Neural cell (in vitro differentiated cells): ENCODE data around the gene DCX. TPM values are rescaled to one million over a fixed set of nuclear protein-coding genes. Genes with fewer than 3 reads are reported as not detected.
A peak's percentile ranks its signal among the peaks of the same experiment; 100 is the strongest.

Experiments
- H2AFZ ChIP-seq: fragments of 200-600, 300-800 bp; sonication (generic), shearing (Covaris generic); 2 replicates; pipeline ENCODE4 v1.6.0; 2014; ENCODE audit warnings: low read depth, mild to moderate bottlenecking, antibody characterized with exemption, low read length, moderate library complexity
- H3F3A ChIP-seq: fragments of 200-600 bp; shearing (Covaris generic); 2 replicates; pipeline ENCODE4 v1.6.1; 2016; ENCODE audit warnings: mild to moderate bottlenecking, moderate library complexity, mixed read lengths, antibody characterized with exemption, low read length; ENCODE audit not compliant: insufficient read depth, poor library complexity, severe bottlenecking
- H3K27ac ChIP-seq: fragments of 200-600, 300-800 bp; sonication (generic), shearing (Covaris generic); 2 replicates; pipeline ENCODE4 v1.5.1; 2014; ENCODE audit warnings: mild to moderate bottlenecking, low read length, moderate library complexity
- H3K27me3 ChIP-seq: fragments of 300-800, 200-600 bp; sonication (generic), shearing (Covaris generic); 2 replicates; pipeline ENCODE4 v1.6.0; 2014; ENCODE audit warnings: mild to moderate bottlenecking, low read depth, low read length, moderate library complexity; ENCODE audit not compliant: insufficient read depth
- H3K36me3 ChIP-seq: fragments of 300-800, 200-600 bp; sonication (generic), shearing (Covaris generic); 2 replicates; pipeline ENCODE4 v1.5.1; 2014; ENCODE audit warnings: mild to moderate bottlenecking, antibody characterized with exemption, low read length, moderate library complexity; ENCODE audit not compliant: insufficient read depth
- H3K4me2 ChIP-seq: fragments of 300-800, 200-600 bp; sonication (generic), shearing (Covaris generic); 2 replicates; pipeline ENCODE4 v1.6.0; 2014; ENCODE audit warnings: mild to moderate bottlenecking, low read length
- H3K4me3 ChIP-seq: fragments of 300-800, 200-600 bp; sonication (generic), shearing (Covaris generic); 2 replicates; pipeline ENCODE4 v1.5.1; 2014; ENCODE audit warnings: mild to moderate bottlenecking, low read length, moderate library complexity
- H3K79me2 ChIP-seq: fragments of 200-600 bp; shearing (Covaris generic); replicated peaks from 2 replicates; pipeline ENCODE4 v1.6.0; 2014; ENCODE audit warnings: mild to moderate bottlenecking, low read length, moderate library complexity; ENCODE audit not compliant: insufficient read depth
- H3K9ac ChIP-seq: fragments of 300-800, 200-600 bp; sonication (generic), shearing (Covaris generic); 2 replicates; pipeline ENCODE4 v1.6.1; 2016; ENCODE audit warnings: mild to moderate bottlenecking, low read length, mixed read lengths
- H3K9me2 ChIP-seq: fragments of 200-600 bp; shearing (Covaris generic); 2 replicates; pipeline ENCODE4 v1.6.1; 2016; ENCODE audit warnings: mild to moderate bottlenecking, low read length, mixed read lengths; ENCODE audit not compliant: insufficient read depth
- H3K9me3 ChIP-seq: fragments of 200-600, 300-800 bp; sonication (generic), shearing (Covaris generic); 2 replicates; pipeline ENCODE4 v1.6.1; 2016; ENCODE audit warnings: mild to moderate bottlenecking, mixed run types, low read length, moderate library complexity, mixed read lengths
- H4K20me1 ChIP-seq: fragments of 200-600 bp; shearing (Covaris generic); 2 replicates; pipeline ENCODE4 v1.6.1; 2016; ENCODE audit warnings: mild to moderate bottlenecking, mixed run types; ENCODE audit not compliant: insufficient read depth
- EP300 ChIP-seq: fragments of 450-650 bp; conservative IDR thresholded peaks from 2 replicates; pipeline ENCODE4 v1.6.1; 2014; ENCODE audit warnings: antibody characterized with exemption, mild to moderate bottlenecking, moderate library complexity; ENCODE audit not compliant: poor library complexity, severe bottlenecking
- EZH2 ChIP-seq: fragments of 200-600, 300-800 bp; shearing (Covaris generic), sonication (generic); IDR thresholded peaks from 2 replicates; pipeline ENCODE4 v1.6.1; 2014; ENCODE audit warnings: antibody characterized with exemption, low read length, borderline replicate concordance, mild to moderate bottlenecking; ENCODE audit not compliant: insufficient read depth, poor library complexity, severe bottlenecking
- MXI1 ChIP-seq: fragments of 450-650 bp; conservative IDR thresholded peaks from 2 replicates; pipeline ENCODE4 v1.6.1; 2014; ENCODE audit warnings: antibody characterized with exemption, mild to moderate bottlenecking; ENCODE audit not compliant: poor library complexity, severe bottlenecking
- RAD21 ChIP-seq: fragments of 450-650 bp; conservative IDR thresholded peaks from 2 replicates; pipeline ENCODE4 v1.6.1; 2014; ENCODE audit warnings: antibody characterized with exemption, mild to moderate bottlenecking, moderate library complexity
- SMC3 ChIP-seq: fragments of 450-650 bp; conservative IDR thresholded peaks from 2 replicates; pipeline ENCODE4 v1.6.1; 2014; ENCODE audit warnings: antibody characterized with exemption, mild to moderate bottlenecking, moderate library complexity; ENCODE audit not compliant: poor library complexity
- TAF1 ChIP-seq: IDR thresholded peaks from 2 replicates; pipeline ENCODE4 v1.6.1; 2012; ENCODE audit warnings: low read depth
- polyA plus RNA-seq: library from polyadenylated mRNA; depleted of rRNA; stranded (reverse); fragments of >200 nt; gene quantifications from 2 replicates; pipeline ENCODE4 v1.2.3, GENCODE V29; 2014
- TF ChIP-seq, protein P1 (sequence below): IDR thresholded peaks from 2 replicates; pipeline ENCODE4 v1.6.1; 2012; ENCODE audit warnings: borderline replicate concordance
- TF ChIP-seq, protein P2 (sequence below): fragments of 450-650 bp; IDR thresholded peaks from 2 replicates; pipeline ENCODE4 v1.5.1; 2014; ENCODE audit warnings: antibody characterized with exemption, mild to moderate bottlenecking, moderate library complexity; ENCODE audit not compliant: poor library complexity, severe bottlenecking

Gene DCX
- polyA plus RNA-seq, 1 donor from 2014 or later = 180 TPM

DNA sequence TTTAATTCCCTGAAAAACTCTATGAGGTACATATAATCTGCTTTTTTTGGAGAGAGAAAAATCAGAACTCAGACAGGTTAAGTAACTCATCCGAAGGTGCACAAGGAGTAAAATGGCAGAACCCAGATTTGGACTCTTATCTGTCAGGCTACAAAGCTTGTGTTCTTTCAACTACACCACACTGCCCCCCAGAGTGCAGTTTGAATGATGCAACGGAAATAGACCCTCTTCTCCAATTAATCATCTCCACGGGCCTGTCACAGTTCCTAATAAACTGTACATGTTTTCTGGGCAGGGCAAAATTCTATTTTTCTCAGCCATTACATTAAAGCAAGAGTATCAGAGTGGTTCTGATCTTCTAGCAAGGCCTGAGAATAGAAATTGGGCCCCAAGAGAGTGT lies 35.3 kb upstream of the DCX start:
- Histone ChIP-seq H3F3A (no peaks in the 10 kb centered on the region), H3K27me3 (no peaks in the 10 kb centered on the region), H3K9me3 (no peaks in the 10 kb centered on the region), H4K20me1 (no peaks in the 10 kb centered on the region), H3K36me3 (no peaks in the 10 kb centered on the region), H3K9me2 (no peaks in the 10 kb centered on the region), H3K9ac (no peak overlapping the region), H3K79me2 (no peaks in the 10 kb centered on the region), H3K4me3 (no peak overlapping the region), H2AFZ (no peak overlapping the region), H3K4me2 (no peak overlapping the region), H3K27ac (no peak overlapping the region)
- TF ChIP-seq SMC3 = peak; percentile 52
- TF ChIP-seq, protein P1, sequence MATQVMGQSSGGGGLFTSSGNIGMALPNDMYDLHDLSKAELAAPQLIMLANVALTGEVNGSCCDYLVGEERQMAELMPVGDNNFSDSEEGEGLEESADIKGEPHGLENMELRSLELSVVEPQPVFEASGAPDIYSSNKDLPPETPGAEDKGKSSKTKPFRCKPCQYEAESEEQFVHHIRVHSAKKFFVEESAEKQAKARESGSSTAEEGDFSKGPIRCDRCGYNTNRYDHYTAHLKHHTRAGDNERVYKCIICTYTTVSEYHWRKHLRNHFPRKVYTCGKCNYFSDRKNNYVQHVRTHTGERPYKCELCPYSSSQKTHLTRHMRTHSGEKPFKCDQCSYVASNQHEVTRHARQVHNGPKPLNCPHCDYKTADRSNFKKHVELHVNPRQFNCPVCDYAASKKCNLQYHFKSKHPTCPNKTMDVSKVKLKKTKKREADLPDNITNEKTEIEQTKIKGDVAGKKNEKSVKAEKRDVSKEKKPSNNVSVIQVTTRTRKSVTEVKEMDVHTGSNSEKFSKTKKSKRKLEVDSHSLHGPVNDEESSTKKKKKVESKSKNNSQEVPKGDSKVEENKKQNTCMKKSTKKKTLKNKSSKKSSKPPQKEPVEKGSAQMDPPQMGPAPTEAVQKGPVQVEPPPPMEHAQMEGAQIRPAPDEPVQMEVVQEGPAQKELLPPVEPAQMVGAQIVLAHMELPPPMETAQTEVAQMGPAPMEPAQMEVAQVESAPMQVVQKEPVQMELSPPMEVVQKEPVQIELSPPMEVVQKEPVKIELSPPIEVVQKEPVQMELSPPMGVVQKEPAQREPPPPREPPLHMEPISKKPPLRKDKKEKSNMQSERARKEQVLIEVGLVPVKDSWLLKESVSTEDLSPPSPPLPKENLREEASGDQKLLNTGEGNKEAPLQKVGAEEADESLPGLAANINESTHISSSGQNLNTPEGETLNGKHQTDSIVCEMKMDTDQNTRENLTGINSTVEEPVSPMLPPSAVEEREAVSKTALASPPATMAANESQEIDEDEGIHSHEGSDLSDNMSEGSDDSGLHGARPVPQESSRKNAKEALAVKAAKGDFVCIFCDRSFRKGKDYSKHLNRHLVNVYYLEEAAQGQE = no peak
- TF ChIP-seq MXI1 = no peak
- TF ChIP-seq, protein P2, sequence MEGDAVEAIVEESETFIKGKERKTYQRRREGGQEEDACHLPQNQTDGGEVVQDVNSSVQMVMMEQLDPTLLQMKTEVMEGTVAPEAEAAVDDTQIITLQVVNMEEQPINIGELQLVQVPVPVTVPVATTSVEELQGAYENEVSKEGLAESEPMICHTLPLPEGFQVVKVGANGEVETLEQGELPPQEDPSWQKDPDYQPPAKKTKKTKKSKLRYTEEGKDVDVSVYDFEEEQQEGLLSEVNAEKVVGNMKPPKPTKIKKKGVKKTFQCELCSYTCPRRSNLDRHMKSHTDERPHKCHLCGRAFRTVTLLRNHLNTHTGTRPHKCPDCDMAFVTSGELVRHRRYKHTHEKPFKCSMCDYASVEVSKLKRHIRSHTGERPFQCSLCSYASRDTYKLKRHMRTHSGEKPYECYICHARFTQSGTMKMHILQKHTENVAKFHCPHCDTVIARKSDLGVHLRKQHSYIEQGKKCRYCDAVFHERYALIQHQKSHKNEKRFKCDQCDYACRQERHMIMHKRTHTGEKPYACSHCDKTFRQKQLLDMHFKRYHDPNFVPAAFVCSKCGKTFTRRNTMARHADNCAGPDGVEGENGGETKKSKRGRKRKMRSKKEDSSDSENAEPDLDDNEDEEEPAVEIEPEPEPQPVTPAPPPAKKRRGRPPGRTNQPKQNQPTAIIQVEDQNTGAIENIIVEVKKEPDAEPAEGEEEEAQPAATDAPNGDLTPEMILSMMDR = peak; percentile 63
- TF ChIP-seq EP300 = no peak
- TF ChIP-seq TAF1 = no peak
- peak; percentile 58 for TF ChIP-seq RAD21

DNA sequence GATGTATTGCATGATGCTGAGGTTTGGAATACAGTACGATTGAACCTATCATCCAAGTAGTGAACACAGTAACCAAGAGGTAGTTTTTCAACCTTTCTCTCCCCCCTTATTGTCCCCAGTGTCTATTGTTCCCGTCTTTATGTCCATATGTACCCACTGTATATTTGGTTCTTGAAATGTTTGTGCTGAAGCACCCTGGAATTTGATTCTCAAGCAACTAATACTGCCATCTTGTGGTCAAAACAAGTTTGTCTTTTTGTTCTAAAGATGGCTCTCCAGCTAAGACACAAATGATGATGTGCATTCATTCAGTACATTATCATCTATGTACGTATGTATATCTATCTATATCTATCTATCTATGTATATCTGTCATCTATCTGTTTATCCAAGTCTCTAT lies 33.5 kb upstream of the DCX start:
- H3K9me3 ChIP-seq = no peaks in the 10 kb centered on the region
- H2AFZ ChIP-seq = no peak overlapping the region
- no peaks in the 10 kb centered on the region for H3K36me3 ChIP-seq
- no peaks in the 10 kb centered on the region for H4K20me1 ChIP-seq
- H3K79me2 ChIP-seq = no peaks in the 10 kb centered on the region
- peak overlapping the region; percentile 41 for H3K9ac ChIP-seq
- no peaks in the 10 kb centered on the region for H3F3A ChIP-seq
- no peaks in the 10 kb centered on the region for H3K27me3 ChIP-seq
- TF ChIP-seq SMC3 (peak; percentile 77), RAD21 (peak; percentile 77), EZH2 (no peak)
- TF ChIP-seq, protein P2 = peak; percentile 77
- TF ChIP-seq, protein P1 = no peak
- no peaks in the 10 kb centered on the region for H3K9me2 ChIP-seq
- H3K27ac ChIP-seq = peak overlapping the region; percentile 45
- no peak overlapping the region for H3K4me2 ChIP-seq
- H3K4me3 ChIP-seq = no peak overlapping the region
